IMR-90 (cell line): ENCODE data around the gene MICA. TPM values are rescaled to one million over a fixed set of nuclear protein-coding genes. Genes with fewer than 3 reads are reported as not detected.

ENCODE experiments used
- ATAC-seq: fragments of 200-7000 bp; cut with Tn5 transposase; 2 replicates; pipeline ENCODE4 v1.9.1; 2020; ENCODE audit warnings: low read depth, mild to moderate bottlenecking, moderate library complexity
- BruUV-seq: library from RNA; stranded (reverse); fragments of 400-500 nt; replicated peaks from 2 replicates; lab custom pipeline; 2021; lab: Mats Ljungman, UMichigan
- CTCF ChIA-PET: fragments of 300-600 bp; formaldehyde crosslinking; extraction: SDS; loops from one replicate; lab custom pipeline; 2021; ENCODE audit warnings: antibody characterized with exemption; lab: Yijun Ruan, JAX
- POLR2A ChIA-PET: fragments of 300-600 bp; sonication (Branson Sonifier 250); formaldehyde crosslinking; loops from one replicate; lab custom pipeline; 2022; ENCODE audit warnings: antibody characterized with exemption; ENCODE audit not compliant: unreplicated experiment; lab: Charles Lee
- DNase-seq: peaks from one replicate; pipeline ENCODE4 v3.0.0; 2013
- H2AFZ ChIP-seq: replicated peaks from 2 replicates; pipeline ENCODE3; 2013; ENCODE audit warnings: low read length, mild to moderate bottlenecking; ENCODE audit not compliant: poor library complexity
- H2AK5ac ChIP-seq: 2 replicates; pipeline ENCODE4 v1.6.1; 2013; ENCODE audit warnings: low read depth, low read length, inconsistent platforms
- H2AK9ac ChIP-seq: replicated peaks from 2 replicates; pipeline ENCODE3; 2013; ENCODE audit warnings: mild to moderate bottlenecking, low read depth, low read length, moderate library complexity; ENCODE audit not compliant: poor library complexity
- H2BK120ac ChIP-seq: 2 replicates; pipeline ENCODE4 v1.6.1; 2013; ENCODE audit warnings: low read depth, low read length, inconsistent platforms
- H2BK15ac ChIP-seq: 3 replicates; pipeline ENCODE4 v1.6.1; 2013; ENCODE audit warnings: low read depth, low read length, inconsistent platforms
- H2BK20ac ChIP-seq: 2 replicates; pipeline ENCODE4 v1.6.1; 2013; ENCODE audit warnings: low read depth, mild to moderate bottlenecking, inconsistent platforms, low read length, moderate library complexity
- H2BK5ac ChIP-seq: 2 replicates; pipeline ENCODE4 v1.6.1; 2013; ENCODE audit warnings: mild to moderate bottlenecking, low read depth, low read length, inconsistent platforms; ENCODE audit not compliant: poor library complexity, severe bottlenecking
- H3K14ac ChIP-seq: replicated peaks from 2 replicates; pipeline ENCODE4 v1.6.1; 2013; ENCODE audit warnings: low read depth, low read length, inconsistent platforms
- H3K18ac ChIP-seq: 2 replicates; pipeline ENCODE4 v1.6.1; 2013; ENCODE audit warnings: low read depth, low read length, control low read depth
- H3K23ac ChIP-seq: 2 replicates; pipeline ENCODE4 v1.6.1; 2013; ENCODE audit warnings: low read depth, low read length, inconsistent platforms
- H3K27ac ChIP-seq: 2 replicates; pipeline ENCODE4 v1.5.1; 2013; ENCODE audit warnings: mild to moderate bottlenecking, control low read depth, low read length; ENCODE audit not compliant: insufficient read depth
- H3K27me3 ChIP-seq: 2 replicates; pipeline ENCODE4 v1.6.1; 2013; ENCODE audit warnings: low read length; ENCODE audit not compliant: control insufficient read depth, insufficient read depth
- H3K36me3 ChIP-seq: 2 replicates; pipeline ENCODE4 v1.6.1; 2013; ENCODE audit warnings: low read length, mixed read lengths; ENCODE audit not compliant: control insufficient read depth, insufficient read depth
- H3K4ac ChIP-seq: 2 replicates; pipeline ENCODE4 v1.6.1; 2013; ENCODE audit warnings: low read depth, low read length, inconsistent platforms
- H3K4me1 ChIP-seq: 2 replicates; pipeline ENCODE4 v1.6.1; 2013; ENCODE audit warnings: low read length, mixed read lengths; ENCODE audit not compliant: control insufficient read depth, insufficient read depth
- H3K4me2 ChIP-seq: 2 replicates; pipeline ENCODE4 v1.6.1; 2013; ENCODE audit warnings: low read depth, mild to moderate bottlenecking, control low read depth, low read length, moderate library complexity
- H3K4me3 ChIP-seq: 2 replicates; pipeline ENCODE4 v1.5.1; 2013; ENCODE audit warnings: low read depth, mild to moderate bottlenecking, control low read depth, low read length, moderate library complexity; ENCODE audit not compliant: insufficient read depth
- H3K56ac ChIP-seq: 2 replicates; pipeline ENCODE4 v1.6.1; 2013; ENCODE audit warnings: low read length, inconsistent platforms; ENCODE audit not compliant: insufficient read depth; ENCODE audit errors: extremely low read depth
- H3K79me1 ChIP-seq, 2 experiments: 2 replicates each; pipeline ENCODE4 v1.6.1; 2013; ENCODE audit warnings: low read length in 2 of 2, inconsistent platforms in 1 of 2, low read depth in 1 of 2
- H3K9ac ChIP-seq: 2 replicates; pipeline ENCODE4 v1.6.1; 2013; ENCODE audit warnings: low read depth, low read length, control low read depth
- H3K9me1 ChIP-seq: 2 replicates; pipeline ENCODE4 v1.6.1; 2013; ENCODE audit warnings: low read length, inconsistent platforms; ENCODE audit not compliant: insufficient read depth
- H3K9me3 ChIP-seq: 2 replicates; pipeline ENCODE4 v1.6.1; 2013; ENCODE audit warnings: low read length; ENCODE audit not compliant: control insufficient read depth, insufficient read depth
- H4K20me1 ChIP-seq: 2 replicates; pipeline ENCODE4 v1.6.1; 2013; ENCODE audit warnings: low read length, inconsistent platforms; ENCODE audit not compliant: insufficient read depth
- H4K5ac ChIP-seq: 2 replicates; pipeline ENCODE4 v1.6.1; 2013; ENCODE audit warnings: mild to moderate bottlenecking, low read depth, low read length, control low read depth
- H4K8ac ChIP-seq, 2 experiments: 2 replicates each; pipeline ENCODE4 v1.6.1; 2013; ENCODE audit warnings: low read depth in 2 of 2, low read length in 2 of 2, control low read depth in 1 of 2, inconsistent platforms in 1 of 2
- H4K91ac ChIP-seq: 2 replicates; pipeline ENCODE4 v1.6.1; 2013; ENCODE audit warnings: low read depth, low read length, inconsistent platforms; ENCODE audit not compliant: insufficient read depth
- CHD1 ChIP-seq: IDR thresholded peaks from 2 replicates; pipeline ENCODE4 v1.6.1; 2012; ENCODE audit warnings: low read depth, low read length, improper control_type of control experiment
- CTCF ChIP-seq: conservative IDR thresholded peaks from 2 replicates; pipeline ENCODE4 v1.5.1; 2012; ENCODE audit warnings: mild to moderate bottlenecking, low read depth, low read length, improper control_type of control experiment
- ELK1 ChIP-seq: fragments of 150-350 bp; IDR thresholded peaks from 2 replicates; pipeline ENCODE4 v1.6.1; 2016; ENCODE audit warnings: low read depth, mild to moderate bottlenecking, low read length, moderate library complexity, borderline replicate concordance
- MAZ ChIP-seq: IDR thresholded peaks from 2 replicates; pipeline ENCODE4 v1.6.1; 2012; ENCODE audit warnings: low read depth, mild to moderate bottlenecking, low read length, improper control_type of control experiment, moderate library complexity, borderline replicate concordance
- RAD21 ChIP-seq: IDR thresholded peaks from 2 replicates; pipeline ENCODE4 v1.6.1; 2012; ENCODE audit warnings: low read length, improper control_type of control experiment
- RCOR1 ChIP-seq: IDR thresholded peaks from 2 replicates; pipeline ENCODE4 v1.6.1; 2012; ENCODE audit warnings: mild to moderate bottlenecking, low read length, improper control_type of control experiment; ENCODE audit not compliant: insufficient replicate concordance
- USF2 ChIP-seq: fragments of 150-350 bp; IDR thresholded peaks from 2 replicates; pipeline ENCODE4 v1.6.1; 2017; ENCODE audit warnings: mild to moderate bottlenecking, antibody characterized with exemption, low read length, low read depth
- dilution Hi-C: fragments of 300-500 bp; cut with HindIII; formaldehyde crosslinking; loops from one replicate; pipeline ENCODE4 v1.14.3; 2018; ENCODE audit warnings: low sequenced_read_pairs; ENCODE audit not compliant: unreplicated experiment
- in situ Hi-C: fragments of 300-500 bp; cut with MboI; formaldehyde crosslinking; loops from 3 replicates; pipeline ENCODE4 v1.14.3; 2019; ENCODE audit warnings: low sequenced_read_pairs, inconsistent platforms, mixed read lengths
- intact Hi-C: fragments of 100-400 bp; cut with micrococcal nuclease; formaldehyde crosslinking; loops from 2 replicates; pipeline ENCODE4 v1.10.0; 2022
- polyA plus RNA-seq, 3 experiments: library from polyadenylated mRNA; depleted of rRNA; stranded (reverse); fragments of >200 nt; gene quantifications; 2 replicates each; pipeline ENCODE4 v1.2.3, GENCODE V29; 2012; ENCODE audit warnings: low replicate concordance in 1 of 3
- total RNA-seq: library from RNA; depleted of rRNA; stranded (reverse); fragments of >200 nt; gene quantifications from 2 replicates; pipeline ENCODE4 v1.2.3, GENCODE V29; 2012

The MICA gene
- total and polyA plus RNA-seq, 2 of the 4 experiments (the other 2 are of a cell fraction): 55.9 to 67.7 TPM

GRCh38 chr6:31375699-31376098 is 27.7 kb upstream of the MICA start:
- no peaks in the 10 kb centered on the region for H4K20me1 ChIP-seq
- no peak overlapping the region for H2AFZ ChIP-seq
- TF ChIP-seq CTCF (no peak), RAD21 (no peak), ELK1 (no peak), CHD1 (no peak), RCOR1 (no peak), MAZ (no peak), USF2 (no peak)
- no peak overlapping the region for H3K27ac ChIP-seq
- no peak for DNase-seq
- no peak overlapping the region for H3K4ac ChIP-seq
- peaks cover 29% of the 10 kb centered on the region for H3K27me3 ChIP-seq
- no peaks in the 10 kb centered on the region for H3K79me1 ChIP-seq
- intact Hi-C loops: no loop called here
- no peak overlapping the region for H2BK15ac ChIP-seq
- H3K4me3 ChIP-seq: no peak overlapping the region
- H3K18ac ChIP-seq: no peak overlapping the region
- no peak overlapping the region for H2AK5ac ChIP-seq
- no peak overlapping the region for H3K14ac ChIP-seq
- H4K5ac ChIP-seq: no peak overlapping the region
- POLR2A ChIA-PET: no interaction called here
- H3K56ac ChIP-seq: no peak overlapping the region
- no peaks in the 10 kb centered on the region; the same call in 1 of the 2 replicates for H3K9me1 ChIP-seq
- H2BK20ac ChIP-seq: no peak overlapping the region
- no peak overlapping the region for H3K9ac ChIP-seq
- dilution Hi-C loops: no loop called here
- in situ Hi-C loops: no loop called here
- no peak overlapping the region for H3K23ac ChIP-seq
- H4K91ac ChIP-seq: no peak overlapping the region
- H3K4me1 ChIP-seq: no peaks in the 10 kb centered on the region
- no peak overlapping the region for H2AK9ac ChIP-seq
- peaks cover 2% of the 10 kb centered on the region; the same call in 1 of the 2 replicates for H3K9me3 ChIP-seq
- no TSS peak for BruUV-seq
- no peaks in the 10 kb centered on the region for H3K36me3 ChIP-seq
- H4K8ac ChIP-seq: no peak overlapping the region
- no peak for ATAC-seq
- CTCF ChIA-PET: interaction anchor here (1.1 kb wide), 2 partner anchors 9 to 179 kb away, joined by 3 read pairs; no protein-coding TSS in a partner anchor
- no peak overlapping the region for H2BK120ac ChIP-seq
- no peak overlapping the region for H3K4me2 ChIP-seq
- no peak overlapping the region for H2BK5ac ChIP-seq
